Upper lobe of left lung (tissue), 4 donors: ENCODE measurements around the gene CMSS1.

Source experiments
- POLR2A ChIP-seq, 4 donors: fragments of 450-650 bp; IDR thresholded peaks; one replicate each; pipeline ENCODE4 v1.5.1; 2016 to 2017; ENCODE audit warnings: antibody characterized with exemption in 4 of 4, mild to moderate bottlenecking in 2 of 4
- POLR2AphosphoS5 ChIP-seq, 2 donors: sonication (generic); formaldehyde crosslinking; IDR thresholded peaks; one replicate each; pipeline ENCODE4 v1.5.1; 2017; ENCODE audit warnings: antibody characterized with exemption in 2 of 2
- TF ChIP-seq, protein P1 (sequence below), 6 experiments: fragments of 450-650 bp in 4 of 6; fragments of 200-600 bp in 2 of 6; sonication (generic) in 2 of 6; IDR thresholded peaks; one replicate each; pipeline ENCODE4 v1.5.1; 2016 to 2019; ENCODE audit warnings: antibody characterized with exemption in 6 of 6

GRCh38 chr3:99884484-99884883 is 66.8 kb downstream of the CMSS1 start:
- TF ChIP-seq POLR2A (IDR thresholded peaks at IDR 0.05): no peak
- TF ChIP-seq, protein P1, sequence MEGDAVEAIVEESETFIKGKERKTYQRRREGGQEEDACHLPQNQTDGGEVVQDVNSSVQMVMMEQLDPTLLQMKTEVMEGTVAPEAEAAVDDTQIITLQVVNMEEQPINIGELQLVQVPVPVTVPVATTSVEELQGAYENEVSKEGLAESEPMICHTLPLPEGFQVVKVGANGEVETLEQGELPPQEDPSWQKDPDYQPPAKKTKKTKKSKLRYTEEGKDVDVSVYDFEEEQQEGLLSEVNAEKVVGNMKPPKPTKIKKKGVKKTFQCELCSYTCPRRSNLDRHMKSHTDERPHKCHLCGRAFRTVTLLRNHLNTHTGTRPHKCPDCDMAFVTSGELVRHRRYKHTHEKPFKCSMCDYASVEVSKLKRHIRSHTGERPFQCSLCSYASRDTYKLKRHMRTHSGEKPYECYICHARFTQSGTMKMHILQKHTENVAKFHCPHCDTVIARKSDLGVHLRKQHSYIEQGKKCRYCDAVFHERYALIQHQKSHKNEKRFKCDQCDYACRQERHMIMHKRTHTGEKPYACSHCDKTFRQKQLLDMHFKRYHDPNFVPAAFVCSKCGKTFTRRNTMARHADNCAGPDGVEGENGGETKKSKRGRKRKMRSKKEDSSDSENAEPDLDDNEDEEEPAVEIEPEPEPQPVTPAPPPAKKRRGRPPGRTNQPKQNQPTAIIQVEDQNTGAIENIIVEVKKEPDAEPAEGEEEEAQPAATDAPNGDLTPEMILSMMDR (IDR thresholded peaks at IDR 0.05): no peak
- TF ChIP-seq POLR2AphosphoS5 (IDR thresholded peaks at IDR 0.05): no peak
